Neural cell (in vitro differentiated cells): ENCODE data around the gene CCDC85C.

ENCODE experiments used
- CTCF ChIP-seq: fragments of 450-650 bp; IDR thresholded peaks from 2 replicates; pipeline ENCODE4 v1.5.1; 2014; ENCODE audit warnings: antibody characterized with exemption, mild to moderate bottlenecking, moderate library complexity; ENCODE audit not compliant: poor library complexity, severe bottlenecking
- EP300 ChIP-seq: fragments of 450-650 bp; conservative IDR thresholded peaks from 2 replicates; pipeline ENCODE4 v1.6.1; 2014; ENCODE audit warnings: antibody characterized with exemption, mild to moderate bottlenecking, moderate library complexity; ENCODE audit not compliant: poor library complexity, severe bottlenecking
- EZH2 ChIP-seq: fragments of 200-600, 300-800 bp; shearing (Covaris generic), sonication (generic); IDR thresholded peaks from 2 replicates; pipeline ENCODE4 v1.6.1; 2014; ENCODE audit warnings: antibody characterized with exemption, low read length, borderline replicate concordance, mild to moderate bottlenecking; ENCODE audit not compliant: insufficient read depth, poor library complexity, severe bottlenecking
- MXI1 ChIP-seq: fragments of 450-650 bp; conservative IDR thresholded peaks from 2 replicates; pipeline ENCODE4 v1.6.1; 2014; ENCODE audit warnings: antibody characterized with exemption, mild to moderate bottlenecking; ENCODE audit not compliant: poor library complexity, severe bottlenecking
- POLR2AphosphoS5 ChIP-seq: IDR thresholded peaks from 2 replicates; pipeline ENCODE4 v1.6.1; 2012
- RAD21 ChIP-seq: fragments of 450-650 bp; conservative IDR thresholded peaks from 2 replicates; pipeline ENCODE4 v1.6.1; 2014; ENCODE audit warnings: antibody characterized with exemption, mild to moderate bottlenecking, moderate library complexity
- REST ChIP-seq: IDR thresholded peaks from 2 replicates; pipeline ENCODE4 v1.6.1; 2012; ENCODE audit warnings: borderline replicate concordance
- SMC3 ChIP-seq: fragments of 450-650 bp; conservative IDR thresholded peaks from 2 replicates; pipeline ENCODE4 v1.6.1; 2014; ENCODE audit warnings: antibody characterized with exemption, mild to moderate bottlenecking, moderate library complexity; ENCODE audit not compliant: poor library complexity
- TAF1 ChIP-seq: IDR thresholded peaks from 2 replicates; pipeline ENCODE4 v1.6.1; 2012; ENCODE audit warnings: low read depth

- TF ChIP-seq CTCF, result no peak
- TF ChIP-seq MXI1, result no peak
- TF ChIP-seq EP300, result no peak
- no peak for TF ChIP-seq REST
- TF ChIP-seq EZH2, result no peak
- TF ChIP-seq SMC3, result no peak
- TF ChIP-seq TAF1, result no peak
- TF ChIP-seq RAD21, result no peak
- TF ChIP-seq POLR2AphosphoS5, result no peak
Measured at GRCh38 chr14:99476864-99477263, 127.1 kb downstream of the CCDC85C start.
